ENCODE data around the gene ARHGEF7. TPM values are rescaled to one million over a fixed set of nuclear protein-coding genes. Genes with fewer than 3 reads are reported as not detected.

Gene ARHGEF7
- total RNA-seq, 1 donor = 52.2 TPM

- no peak for TF ChIP-seq CTCF (IDR thresholded peaks at IDR 0.05; ENCODE audit: insufficient read depth, low read depth, low read length)
- H3K4me3 ChIP-seq (ENCODE audit: low read depth, low read length) = no peak overlapping the region
- DNase-seq (ENCODE audit: low read depth) = no peak
Measured at GRCh38 chr13:111131611-111132010, 16.5 kb downstream of the ARHGEF7 start.

- TF ChIP-seq CTCF (IDR thresholded peaks at IDR 0.05; ENCODE audit: insufficient read depth, low read depth, low read length) = no peak
Measured at GRCh38 chr13:111132948-111133347, 17.8 kb downstream of the ARHGEF7 start.

GRCh38 chr13:111139452-111139851 is 24.3 kb downstream of the ARHGEF7 start:
- DNase-seq (ENCODE audit: low read depth) = no peak
- no peak for TF ChIP-seq CTCF (IDR thresholded peaks at IDR 0.05; ENCODE audit: insufficient read depth, low read depth, low read length)
- no peak overlapping the region for H3K4me3 ChIP-seq (ENCODE audit: low read depth, low read length)

More at GRCh38 chr13:111132948-111133347, 17.8 kb downstream of the ARHGEF7 start:
- no peak overlapping the region for H3K4me3 ChIP-seq (ENCODE audit: low read depth, low read length)
- no peak for DNase-seq (ENCODE audit: low read depth)

GRCh38 chr13:111139873-111140561 is 24.9 kb downstream of the ARHGEF7 start:
- TF ChIP-seq CTCF (IDR thresholded peaks at IDR 0.05; ENCODE audit: insufficient read depth, low read depth, low read length) = no peak
- H3K4me3 ChIP-seq (ENCODE audit: low read depth, low read length) = no peak overlapping the region
- DNase-seq (ENCODE audit: low read depth) = no peak

- no peak overlapping the region for H3K4me3 ChIP-seq (ENCODE audit: low read depth, low read length)
- no peak for DNase-seq (ENCODE audit: low read depth)
- no peak for TF ChIP-seq CTCF (IDR thresholded peaks at IDR 0.05; ENCODE audit: insufficient read depth, low read depth, low read length)
Measured at GRCh38 chr13:111140562-111141105, 25.5 kb downstream of the ARHGEF7 start.

- TF ChIP-seq CTCF (IDR thresholded peaks at IDR 0.05; ENCODE audit: insufficient read depth, low read depth, low read length) = no peak
- H3K4me3 ChIP-seq (ENCODE audit: low read depth, low read length) = no peak overlapping the region
- no peak for DNase-seq (ENCODE audit: low read depth)
Measured at GRCh38 chr13:111142472-111142871, 27.4 kb downstream of the ARHGEF7 start.
